HCT116 (cell line): ENCODE data around the gene TNRC6B. TPM values are rescaled to one million over a fixed set of nuclear protein-coding genes. Genes with fewer than 3 reads are reported as not detected.
A peak's percentile ranks its signal among the peaks of the same experiment; 100 is the strongest.

Experiments used
- ATAC-seq: fragments of 200-7000 bp; cut with Tn5 transposase; 2 replicates; pipeline ENCODE4 v1.9.1; 2020; ENCODE audit warnings: mild to moderate bottlenecking, moderate library complexity
- BruUV-seq: library from RNA; stranded (reverse); fragments of 400-500 nt; replicated peaks from 2 replicates; lab custom pipeline; 2021; lab: Mats Ljungman, UMichigan
- CTCF ChIA-PET: fragments of 300-600 bp; sonication (Branson Sonifier 250); formaldehyde crosslinking; loops from one replicate; lab custom pipeline; 2021; ENCODE audit warnings: antibody characterized with exemption; lab: Charles Lee
- POLR2A ChIA-PET: fragments of 300-600, 350-600 bp; sonication (Branson Sonifier 250); formaldehyde crosslinking; loops from one replicate; lab custom pipeline; 2021; ENCODE audit warnings: antibody characterized with exemption; lab: Charles Lee
- RAD21 ChIA-PET, 2 experiments: fragments of 300-600 bp; sonication (Branson Sonifier 250); formaldehyde crosslinking; loops; one replicate each; lab custom pipeline; 2023; ENCODE audit warnings: low total read pairs in 2 of 2; ENCODE audit not compliant: uncharacterized antibody in 2 of 2, unreplicated experiment in 2 of 2, low non-redundant PET in 1 of 2; lab: Charles Lee
- DNase-seq: peaks from one replicate; pipeline ENCODE4 v3.0.0-alpha.2; 2010; ENCODE audit warnings: low read depth, low spot score
- H2AFZ ChIP-seq: fragments of 200-600 bp; shearing (Covaris generic), sonication (generic); 2 replicates; pipeline ENCODE4 v1.6.1; 2017; ENCODE audit warnings: low read depth, mixed run types, mixed read lengths, antibody characterized with exemption, low read length; ENCODE audit not compliant: poor library complexity, severe bottlenecking
- H3K27ac ChIP-seq: 2 replicates; pipeline ENCODE4 v1.5.1; 2012; ENCODE audit warnings: low read depth, low read length
- H3K27me3 ChIP-seq: fragments of 200-600 bp; sonication (generic); 2 replicates; pipeline ENCODE4 v1.6.1; 2016; ENCODE audit warnings: mixed run types, low read length, mixed read lengths; ENCODE audit not compliant: insufficient read depth
- H3K36me3 ChIP-seq, 2 experiments: fragments of 200-500 bp in 1 of 2; fragments of 200-600 bp in 1 of 2; sonication (Bioruptor generic) in 1 of 2; sonication (generic) in 1 of 2; 2 replicates each; pipeline versions ENCODE4 v1.5.1 to v1.6.1; 2014 to 2016; ENCODE audit warnings: low read length in 2 of 2, inconsistent platforms in 1 of 2, mixed read lengths in 1 of 2, mixed run types in 1 of 2; ENCODE audit not compliant: insufficient read depth in 2 of 2, control insufficient read depth in 1 of 2
- H3K4me1 ChIP-seq, 2 experiments: fragments of 200-600 bp in 1 of 2; sonication (generic) in 1 of 2; 2 replicates each; pipeline versions ENCODE4 v1.5.1 to v1.6.1; 2012 to 2017; ENCODE audit warnings: low read length in 2 of 2, inconsistent platforms in 1 of 2, mild to moderate bottlenecking in 1 of 2, mixed read lengths in 1 of 2, mixed run types in 1 of 2, moderate library complexity in 1 of 2; ENCODE audit not compliant: insufficient read depth in 2 of 2, control insufficient read depth in 1 of 2
- H3K4me2 ChIP-seq: fragments of 200-600 bp; sonication (generic); 2 replicates; pipeline ENCODE4 v1.6.1; 2017; ENCODE audit warnings: mixed run types, low read length, mixed read lengths
- H3K4me3 ChIP-seq, 2 experiments: fragments of 200-600 bp in 1 of 2; sonication (generic) in 1 of 2; replicated peaks in 1 of 2; 2 replicates each; pipeline ENCODE4 v1.5.1; 2011 to 2016; ENCODE audit warnings: low read length in 2 of 2, control low read depth in 1 of 2, low read depth in 1 of 2, mild to moderate bottlenecking in 1 of 2, mixed read lengths in 1 of 2, mixed run types in 1 of 2
- H3K79me2 ChIP-seq: fragments of 200-600 bp; sonication (generic); 2 replicates; pipeline ENCODE4 v1.6.1; 2017; ENCODE audit warnings: mild to moderate bottlenecking, mixed run types, low read length, moderate library complexity, mixed read lengths; ENCODE audit not compliant: insufficient read depth
- H3K9ac ChIP-seq: fragments of 200-600 bp; sonication (generic); 2 replicates; pipeline ENCODE4 v1.6.1; 2016; ENCODE audit warnings: low read length, mixed read lengths
- H3K9me2 ChIP-seq: fragments of 200-600 bp; sonication (generic), shearing (Covaris generic); 2 replicates; pipeline ENCODE4 v1.6.1; 2017; ENCODE audit warnings: mixed run types, mild to moderate bottlenecking, moderate library complexity; ENCODE audit not compliant: insufficient read depth
- H3K9me3 ChIP-seq, 2 experiments: fragments of 200-500 bp in 1 of 2; fragments of 200-600 bp in 1 of 2; sonication (Bioruptor generic) in 1 of 2; sonication (generic) in 1 of 2; 2 replicates each; pipeline ENCODE4 v1.6.1; 2014 to 2017; ENCODE audit warnings: low read length in 2 of 2, mixed read lengths in 2 of 2, inconsistent platforms in 1 of 2, low read depth in 1 of 2, mild to moderate bottlenecking in 1 of 2, mixed run types in 1 of 2, moderate library complexity in 1 of 2; ENCODE audit not compliant: control insufficient read depth in 1 of 2, insufficient read depth in 1 of 2
- H4K20me1 ChIP-seq: fragments of 200-600 bp; sonication (generic), shearing (Covaris generic); 2 replicates; pipeline ENCODE4 v1.6.1; 2017; ENCODE audit warnings: mixed run types, mild to moderate bottlenecking, moderate library complexity; ENCODE audit not compliant: insufficient read depth
- CEBPB ChIP-seq: IDR thresholded peaks from 2 replicates; pipeline ENCODE4 v1.6.1; 2012; ENCODE audit warnings: low read depth
- CTCF ChIP-seq, 3 experiments: fragments of 200-600 bp in 1 of 3; sonication (generic) in 1 of 3; IDR thresholded peaks in 2 of 3; conservative IDR thresholded peaks in 1 of 3; 2 replicates each; pipeline ENCODE4 v1.5.1; 2012 to 2017; ENCODE audit warnings: low read depth in 2 of 3, low read length in 2 of 3, antibody characterized with exemption in 1 of 3, borderline replicate concordance in 1 of 3, control low read depth in 1 of 3, mild to moderate bottlenecking in 1 of 3, mixed read lengths in 1 of 3, mixed run types in 1 of 3, moderate library complexity in 1 of 3; ENCODE audit not compliant: insufficient read depth in 1 of 3
- EGR1 ChIP-seq: IDR thresholded peaks from 2 replicates; pipeline ENCODE4 v1.6.1; 2012; ENCODE audit warnings: low read depth
- EZH2 ChIP-seq: fragments of 200-600 bp; sonication (generic); IDR thresholded peaks from 2 replicates; pipeline ENCODE4 v1.6.1; 2017; ENCODE audit warnings: antibody characterized with exemption, mixed run types
- FOSL1 ChIP-seq: IDR thresholded peaks from 2 replicates; pipeline ENCODE4 v1.6.1; 2012; ENCODE audit warnings: low read depth
- POLR2A ChIP-seq: IDR thresholded peaks from 2 replicates; pipeline ENCODE4 v1.7.0; 2011; ENCODE audit warnings: borderline replicate concordance; ENCODE audit not compliant: insufficient read depth, insufficient read length; ENCODE audit errors: extremely low read depth
- RAD21 ChIP-seq: IDR thresholded peaks from 2 replicates; pipeline ENCODE4 v1.6.1; 2012; ENCODE audit warnings: low read depth, mild to moderate bottlenecking
- SRF ChIP-seq: IDR thresholded peaks from 2 replicates; pipeline ENCODE4 v1.6.1; 2012; ENCODE audit warnings: low read depth
- TCF7L2 ChIP-seq: IDR thresholded peaks from 2 replicates; pipeline ENCODE4 v1.7.0; 2011; ENCODE audit warnings: borderline replicate concordance, inconsistent platforms; ENCODE audit not compliant: insufficient read depth, insufficient read length; ENCODE audit errors: extremely low read depth
- YY1 ChIP-seq: IDR thresholded peaks from 2 replicates; pipeline ENCODE4 v1.6.1; 2011; ENCODE audit warnings: low read length, low read depth, moderate library complexity, mild to moderate bottlenecking; ENCODE audit not compliant: insufficient replicate concordance; ENCODE audit errors: extremely low read depth
- ZNF274 ChIP-seq: fragments of 200-500 bp; sonication (Bioruptor generic); IDR thresholded peaks from 2 replicates; pipeline ENCODE4 v1.6.1; 2014; ENCODE audit warnings: mild to moderate bottlenecking, low read depth, low read length, inconsistent platforms
- intact Hi-C: fragments of 100-400 bp; cut with micrococcal nuclease; formaldehyde crosslinking; loops from 2 replicates; pipeline ENCODE4 v1.10.0; 2022
- total RNA-seq: library from RNA; stranded (reverse); gene quantifications from one replicate; pipeline ENCODE4 v1.2.1, GENCODE V29; 2021; ENCODE audit not compliant: unreplicated experiment
- TF ChIP-seq, protein P1 (sequence below): IDR thresholded peaks from 2 replicates; pipeline ENCODE4 v1.6.1; 2011; ENCODE audit warnings: mild to moderate bottlenecking, low read length, moderate library complexity; ENCODE audit not compliant: insufficient replicate concordance; ENCODE audit errors: extremely low read depth

The TNRC6B gene
- total RNA-seq, 1 experiment from 2014 or later: 29.8 TPM

- TF ChIP-seq RAD21 (no peak), CTCF (IDR thresholded peaks at IDR 0.05 in 2 of 3, conservative IDR thresholded peaks at IDR 0.05 in 1 of 3; ENCODE audit: borderline replicate concordance in 1 of 3, insufficient read depth in 1 of 3, low read depth in 2 of 3, low read length in 2 of 3) (no peak), EGR1 (no peak)
These were observed 47.0 kb downstream of the TNRC6B start (continued) for GRCh38 chr22:40224702-40225101.

DNA sequence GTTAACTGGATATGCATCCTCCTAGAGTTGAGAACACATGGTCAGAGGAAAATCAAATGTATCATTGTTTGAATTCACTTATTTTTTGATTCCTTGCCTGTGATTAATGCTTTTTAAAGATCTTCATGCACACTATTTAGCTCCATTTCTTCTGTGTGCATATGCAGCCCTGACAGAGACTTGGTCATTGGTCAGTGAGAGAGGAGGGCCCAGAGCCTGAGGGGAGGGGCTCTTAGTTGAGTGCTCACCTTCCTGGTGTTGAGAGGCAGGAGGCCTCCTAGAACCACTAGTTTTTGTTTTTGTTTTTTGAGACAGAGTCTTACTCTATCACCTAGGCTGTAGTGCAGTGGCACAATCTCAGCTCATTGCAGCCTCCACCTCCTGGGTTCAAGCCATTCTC is 48.9 kb downstream of the TNRC6B start:
- Histone ChIP-seq H3K9me3 (no peaks in the 10 kb centered on the region), H3K36me3 (no peaks in the 10 kb centered on the region), H3K4me1 (no peaks in the 10 kb centered on the region), H3K9me2 (no peaks in the 10 kb centered on the region), H3K4me2 (no peak overlapping the region), H3K27ac (no peak overlapping the region), H3K27me3 (no peaks in the 10 kb centered on the region), H3K4me3 (no peak overlapping the region), H3K79me2 (peaks cover 36% of the 10 kb centered on the region), H4K20me1 (no peaks in the 10 kb centered on the region), H2AFZ (no peak overlapping the region), H3K9ac (no peak overlapping the region)
- CTCF ChIA-PET: no interaction called here
- DNase-seq: no peak
- no peak for TF ChIP-seq FOSL1
- no peak for TF ChIP-seq TCF7L2
- TF ChIP-seq EGR1: no peak
- TF ChIP-seq EZH2: no peak
- TF ChIP-seq, protein P1, sequence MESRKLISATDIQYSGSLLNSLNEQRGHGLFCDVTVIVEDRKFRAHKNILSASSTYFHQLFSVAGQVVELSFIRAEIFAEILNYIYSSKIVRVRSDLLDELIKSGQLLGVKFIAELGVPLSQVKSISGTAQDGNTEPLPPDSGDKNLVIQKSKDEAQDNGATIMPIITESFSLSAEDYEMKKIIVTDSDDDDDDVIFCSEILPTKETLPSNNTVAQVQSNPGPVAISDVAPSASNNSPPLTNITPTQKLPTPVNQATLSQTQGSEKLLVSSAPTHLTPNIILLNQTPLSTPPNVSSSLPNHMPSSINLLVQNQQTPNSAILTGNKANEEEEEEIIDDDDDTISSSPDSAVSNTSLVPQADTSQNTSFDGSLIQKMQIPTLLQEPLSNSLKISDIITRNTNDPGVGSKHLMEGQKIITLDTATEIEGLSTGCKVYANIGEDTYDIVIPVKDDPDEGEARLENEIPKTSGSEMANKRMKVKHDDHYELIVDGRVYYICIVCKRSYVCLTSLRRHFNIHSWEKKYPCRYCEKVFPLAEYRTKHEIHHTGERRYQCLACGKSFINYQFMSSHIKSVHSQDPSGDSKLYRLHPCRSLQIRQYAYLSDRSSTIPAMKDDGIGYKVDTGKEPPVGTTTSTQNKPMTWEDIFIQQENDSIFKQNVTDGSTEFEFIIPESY: no peak
- no peak for TF ChIP-seq SRF
- TF ChIP-seq ZNF274: no peak
- TF ChIP-seq RAD21: no peak
- no peak for TF ChIP-seq YY1
- TF ChIP-seq POLR2A: no peak
- no peak for TF ChIP-seq CEBPB
- intact Hi-C loops: no loop called here
- POLR2A ChIA-PET: no interaction called here
- peak; percentile 44; the same call in 1 of the 2 replicates for ATAC-seq
- RAD21 ChIA-PET: no interaction called here
- BruUV-seq: no TSS peak
